ENCODE measurements around the gene CDCA8.

GRCh38 chr1:37721565-37721964 is 29.2 kb downstream of the CDCA8 start:
- TF ChIP-seq CTCF (CRISPR knock-in tag; IDR thresholded peaks at IDR 0.05) = peak; percentile 37; the same call in 1 of the 2 replicates
- no peak for TF ChIP-seq FOXM1 (CRISPR knock-in tag; IDR thresholded peaks at IDR 0.05)

Measured in HepG2 (cell line).